TTC549 (cell line): Measurements from ENCODE around the gene UBE2B.
"Not testable (repeated sequence)": the region's sequence is repeated elsewhere in the genome, so short reads cannot be mapped to it uniquely, and the experiment has no call there.

Experiments
- FAIRE-seq: peaks from 2 replicates; lab custom pipeline; 2012; peaks lifted over from hg19 to GRCh38; lab: Jason Lieb, UNC

The UBE2B gene

DNA sequence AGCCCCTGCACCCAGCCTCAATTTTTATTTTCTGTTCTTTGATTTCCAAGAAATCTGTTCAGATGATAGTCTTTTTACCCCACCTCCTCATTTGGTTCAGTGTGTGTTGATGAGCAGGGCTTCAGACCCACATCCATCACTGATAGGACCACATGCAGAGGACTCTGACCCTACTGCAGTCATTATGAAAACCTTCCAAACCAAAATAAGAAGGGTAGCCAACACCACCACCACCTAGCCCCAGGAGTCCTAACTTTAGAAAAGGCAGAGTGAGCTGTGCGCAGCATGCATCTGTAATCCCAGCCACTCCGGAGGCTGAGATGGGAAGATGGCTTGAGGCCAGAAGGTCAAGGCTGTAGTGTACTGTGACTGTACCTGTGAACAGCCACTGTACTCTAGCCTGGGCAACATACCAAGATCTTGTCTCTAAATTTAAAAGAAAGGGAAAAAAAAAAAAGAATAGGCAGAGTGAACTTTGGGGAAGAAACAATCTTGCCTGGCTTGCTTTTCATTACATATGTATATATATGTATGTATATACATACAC is 27.3 kb downstream of the UBE2B start:
- no peak for FAIRE-seq

- no peak for FAIRE-seq
Measured at GRCh38 chr5:134403951-134404350, 32.6 kb downstream of the UBE2B start.

DNA sequence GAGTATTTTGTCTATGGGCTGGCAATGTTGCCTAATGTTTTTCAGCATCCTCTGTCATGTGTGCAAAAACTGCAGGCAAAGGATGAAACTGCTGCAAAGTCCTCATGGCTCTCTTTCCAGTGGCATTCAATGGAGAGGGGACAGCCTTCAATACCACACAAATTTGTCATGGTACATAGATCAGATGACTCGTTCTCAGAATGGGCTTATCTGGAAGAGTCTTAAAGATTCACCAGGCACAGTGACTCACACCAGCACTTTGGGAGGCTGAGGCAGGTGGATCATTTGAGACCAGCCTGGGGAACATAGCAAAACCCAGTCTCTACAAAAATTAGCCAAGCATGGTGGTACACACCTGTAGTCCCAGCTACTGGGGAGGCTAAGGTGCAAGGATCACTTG is 35.0 kb downstream of the UBE2B start:
- FAIRE-seq, result no peak

- FAIRE-seq, result no peak
Measured at GRCh38 chr5:134409321-134409720, 38.0 kb downstream of the UBE2B start.

GRCh38 chr5:134410822-134411221 is 39.5 kb downstream of the UBE2B start:
- FAIRE-seq, result no peak

DNA sequence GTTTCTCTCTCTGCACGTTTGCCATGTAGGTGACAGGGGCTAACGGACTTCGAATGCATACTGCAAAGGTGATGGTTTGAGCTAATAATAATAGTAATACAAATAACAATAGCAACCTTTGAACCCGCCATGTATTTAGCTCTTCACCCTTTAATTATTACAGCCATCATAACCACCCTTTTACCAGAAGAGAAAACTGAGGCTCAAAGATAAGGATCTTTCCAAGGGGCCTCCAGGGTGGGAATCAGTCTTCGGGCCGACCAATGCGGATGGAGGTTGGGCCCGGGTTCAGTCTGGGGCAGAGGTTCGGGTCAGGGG is 39.8 kb downstream of the UBE2B start:
- no peak for FAIRE-seq

DNA sequence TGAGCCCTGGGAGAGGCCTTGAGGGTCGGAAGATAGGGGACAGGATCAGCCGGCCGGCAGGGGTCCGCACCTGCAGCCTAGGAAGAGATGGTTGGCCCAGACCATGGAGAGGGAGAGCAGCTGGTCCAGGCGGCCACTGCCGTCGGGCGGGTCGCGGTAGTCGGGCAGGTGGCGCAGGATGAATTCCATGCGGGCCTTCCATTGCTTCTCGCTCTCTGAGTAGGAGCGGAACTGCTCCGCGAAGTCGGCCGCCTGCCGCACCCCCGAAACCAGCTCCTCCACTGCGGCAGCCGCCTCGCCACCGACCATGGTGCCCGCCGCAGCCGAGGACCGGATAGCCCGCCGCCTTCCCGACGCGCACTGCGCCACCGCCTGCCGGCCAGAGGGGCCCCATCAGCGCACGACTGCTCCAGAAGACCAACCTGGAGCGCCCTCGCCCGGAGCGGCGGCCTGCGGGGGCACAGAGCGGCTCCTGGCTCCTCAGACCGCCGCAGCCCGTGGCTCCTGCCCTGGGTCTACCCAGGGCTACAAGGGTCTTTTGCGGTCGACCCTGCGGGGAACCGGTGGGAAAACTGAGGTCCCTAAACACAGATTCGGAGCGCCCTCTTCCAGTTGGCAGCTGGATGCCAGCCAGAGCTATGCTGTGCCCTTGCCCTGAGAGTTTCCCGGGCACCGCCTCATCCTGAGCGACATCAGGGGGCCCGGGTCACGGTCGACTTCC is 40.3 kb downstream of the UBE2B start, which contains the start of gene CDKN2AIPNL:
CDKN2AIPNL (minus strand) TSS at position 336 of the 721 bp plus-strand sequence; CDS start at position 309, 27 bp downstream.
- no peak for FAIRE-seq

DNA sequence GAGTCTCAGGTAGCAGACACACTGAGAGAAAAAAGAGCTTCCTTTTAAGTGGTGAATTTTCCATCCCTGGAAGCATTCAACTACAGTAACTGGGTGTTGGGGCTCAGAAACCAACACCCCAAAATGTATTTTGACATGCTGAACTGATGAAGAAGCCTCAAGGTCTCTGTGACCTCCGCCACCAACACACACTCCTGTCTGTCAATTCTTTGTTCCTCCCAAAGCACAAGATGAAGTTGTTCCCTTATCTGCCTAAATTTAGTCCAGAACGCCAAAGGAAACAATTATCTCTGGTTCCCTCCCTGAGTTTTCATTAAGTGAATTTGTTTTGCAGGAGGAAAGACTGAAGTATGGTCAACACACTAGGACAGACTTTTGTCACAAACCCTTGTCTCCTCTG is 41.7 kb downstream of the UBE2B start:
- FAIRE-seq, result no peak

DNA sequence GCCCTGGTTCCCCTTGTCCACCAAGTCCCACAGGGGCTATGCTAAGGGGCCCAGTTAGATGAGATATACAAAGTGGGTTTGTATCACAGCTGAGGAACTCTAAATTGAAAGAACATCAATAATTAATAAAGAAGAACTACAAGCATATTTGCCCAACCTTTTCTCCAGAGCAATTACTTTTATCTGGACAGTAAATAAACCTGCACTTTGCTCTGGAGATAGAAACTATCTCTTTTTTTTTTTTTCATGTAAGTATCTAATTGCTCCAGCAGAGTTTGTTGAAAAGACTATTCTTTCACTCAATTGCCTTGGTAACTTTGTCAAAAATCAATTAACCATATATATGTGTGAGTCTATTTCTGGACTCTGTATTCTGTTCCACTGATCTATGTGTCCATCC is 46.3 kb downstream of the UBE2B start:
- FAIRE-seq, result no peak

DNA sequence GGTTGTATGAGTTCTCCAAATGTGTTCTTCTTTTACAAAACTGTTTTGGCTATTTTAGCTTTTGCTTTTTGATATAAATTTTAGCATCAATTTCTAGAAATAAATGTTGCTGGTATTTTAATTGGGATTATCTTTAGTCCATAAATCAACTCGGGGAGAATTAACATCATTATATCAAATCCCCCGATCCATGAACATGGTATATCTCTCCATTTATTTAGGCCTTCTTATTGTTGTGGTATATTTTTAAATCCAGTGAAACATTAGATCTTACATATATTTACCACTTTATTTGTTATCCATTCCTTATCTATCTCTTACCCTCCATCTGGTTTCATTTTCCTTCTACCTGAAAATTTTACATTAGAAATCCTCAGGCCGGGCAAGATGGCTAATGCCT is 47.6 kb downstream of the UBE2B start:
- no peak for FAIRE-seq

DNA sequence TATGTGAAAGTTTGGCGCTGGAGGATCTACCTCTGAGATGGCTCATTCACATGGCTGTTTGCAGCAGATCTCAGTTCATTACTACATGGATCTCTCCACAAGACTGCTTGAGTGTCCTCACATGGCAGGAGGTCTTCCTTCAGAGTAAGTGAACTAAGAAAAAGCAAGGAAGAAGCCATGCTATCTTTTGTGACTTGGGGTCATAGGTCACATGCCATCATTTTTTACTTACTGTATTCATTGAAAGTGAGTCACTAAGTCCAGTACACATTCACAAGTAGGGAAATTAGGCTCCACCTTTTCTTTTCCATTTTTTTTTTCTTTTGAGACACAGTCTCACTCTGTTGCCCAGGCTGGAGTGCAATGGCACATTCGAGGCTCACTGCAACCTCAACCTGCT is 49.0 kb downstream of the UBE2B start:
- no peak for FAIRE-seq

GRCh38 chr5:134421038-134421437 is 49.7 kb downstream of the UBE2B start:
- not testable (repeated sequence) for FAIRE-seq

- FAIRE-seq, result no peak
Measured at GRCh38 chr5:134422791-134423365, 51.5 kb downstream of the UBE2B start.

- FAIRE-seq, result no peak
Measured at GRCh38 chr5:134423376-134423775, 52.0 kb downstream of the UBE2B start.

DNA sequence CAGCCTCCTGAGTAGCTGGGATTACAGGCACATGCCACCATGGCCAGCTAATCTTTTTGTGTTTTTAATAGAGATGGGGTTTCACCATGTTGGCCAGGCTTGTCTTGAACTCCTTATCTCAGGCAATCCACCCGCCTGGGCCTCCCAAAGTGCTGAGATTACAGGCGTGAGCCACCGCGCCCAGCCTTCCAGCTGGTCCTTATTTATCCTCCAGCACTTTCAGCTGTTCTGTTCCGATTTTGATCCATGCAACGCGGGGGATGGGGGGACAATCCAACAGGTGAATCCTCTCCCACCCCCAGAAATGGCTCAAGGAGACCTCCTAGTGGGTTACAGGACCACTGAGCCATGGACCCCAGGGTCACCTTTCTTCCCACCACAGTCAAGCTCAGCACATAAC is 55.0 kb downstream of the UBE2B start:
- FAIRE-seq, result no peak

DNA sequence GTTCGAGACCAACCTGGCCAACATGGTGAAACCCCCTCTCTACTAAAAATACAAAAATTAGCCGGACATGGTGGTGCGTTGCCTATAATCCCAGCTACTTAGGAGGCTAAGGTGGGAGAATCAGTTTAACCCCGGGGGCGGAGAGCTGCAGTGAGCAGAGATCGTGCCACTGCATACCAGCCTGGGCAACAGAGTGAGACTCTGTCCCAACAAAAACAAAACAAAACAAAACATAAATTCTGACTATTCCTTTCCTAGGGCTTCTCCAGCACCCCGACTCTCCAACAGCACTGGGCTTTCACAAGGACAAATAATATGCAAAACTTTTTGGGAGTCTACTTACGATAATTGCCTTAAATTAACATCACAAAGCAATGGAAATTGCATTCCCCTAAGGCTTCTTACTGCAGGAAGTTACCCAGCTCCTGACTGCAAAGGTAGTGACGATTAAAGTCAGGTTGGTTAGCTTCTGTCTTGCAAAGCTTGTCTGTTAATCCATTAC is 56.2 kb downstream of the UBE2B start:
- FAIRE-seq, result no peak

DNA sequence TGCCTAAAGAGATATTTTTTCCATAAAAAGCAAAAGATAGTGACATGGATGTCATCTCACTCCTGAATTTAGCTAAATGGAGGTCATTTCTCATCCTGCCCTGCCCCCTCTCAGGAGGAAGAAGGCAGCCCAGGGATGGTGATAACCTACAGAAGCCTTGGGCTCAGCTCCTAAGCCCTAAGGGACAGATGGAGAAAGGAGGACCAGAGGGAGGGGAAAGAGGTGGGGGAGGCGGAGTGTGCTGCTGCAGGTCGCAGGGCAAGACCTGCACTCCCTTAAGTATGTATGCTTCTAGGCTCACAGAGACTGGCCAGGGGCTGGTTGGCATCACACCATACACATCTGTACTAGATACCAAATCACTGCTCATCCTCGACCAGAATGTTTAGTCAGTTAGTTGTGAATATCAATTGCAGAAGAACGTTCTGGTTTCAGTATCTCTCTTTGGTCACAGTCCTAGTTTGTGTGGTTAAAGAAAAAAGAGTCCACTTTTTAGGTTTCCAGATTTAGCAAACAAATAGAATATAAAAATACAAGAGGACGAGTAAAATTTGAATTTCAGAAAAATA is 58.7 kb downstream of the UBE2B start:
- FAIRE-seq, result no peak

GRCh38 chr5:134432174-134432573 is 60.8 kb downstream of the UBE2B start:
- FAIRE-seq, result no peak

GRCh38 chr5:134432677-134433359 is 61.4 kb downstream of the UBE2B start:
- FAIRE-seq, result no peak

- FAIRE-seq, result no peak
Measured at GRCh38 chr5:134435560-134435959, 64.2 kb downstream of the UBE2B start.

- FAIRE-seq, result no peak
Measured at GRCh38 chr5:134436523-134437339, 65.4 kb downstream of the UBE2B start.

GRCh38 chr5:134437340-134437846 is 66.0 kb downstream of the UBE2B start:
- no peak for FAIRE-seq
